Activated CD8-positive, alpha-beta memory T cell treated with anti-CD3 and anti-CD28 coated beads for 1 hour (primary cell): ENCODE data around the gene GABBR2.

Experiments used
- DNase-seq, 2 donors: peaks; one replicate each; pipeline ENCODE4 v3.0.0-alpha.2; 2020; ENCODE audit warnings: low read depth in 1 of 2; ENCODE audit errors: extremely low read depth in 1 of 2

GABBR2 gene

GRCh38 chr9:98551511-98552286 is 157.0 kb downstream of the GABBR2 start:
- DNase-seq = no peak

GRCh38 chr9:98550206-98550820 is 158.4 kb downstream of the GABBR2 start:
- DNase-seq = no peak

- no peak for DNase-seq
Observed at GRCh38 chr9:98549401-98549800, 159.3 kb downstream of the GABBR2 start.

GRCh38 chr9:98547606-98548005 is 161.1 kb downstream of the GABBR2 start:
- DNase-seq = no peak

DNA sequence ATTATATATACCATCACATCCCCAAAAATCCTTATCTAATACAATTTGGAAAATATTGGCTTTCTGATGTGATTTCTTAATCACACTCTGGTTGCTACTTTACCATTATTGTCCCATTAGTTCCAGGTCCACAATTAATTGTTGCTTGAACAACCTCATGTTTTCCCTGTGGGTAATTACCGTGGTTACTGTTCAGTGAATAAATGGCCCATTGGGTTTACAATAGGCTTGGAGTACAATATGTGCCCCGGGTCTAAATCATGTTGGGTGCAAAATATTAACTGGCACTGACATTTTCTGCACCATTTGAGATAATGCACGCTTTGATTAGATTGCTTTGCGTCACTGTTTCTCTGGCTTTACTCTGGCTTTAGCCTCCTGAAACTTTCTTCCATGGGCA is 163.7 kb downstream of the GABBR2 start:
- DNase-seq = no peak

DNA sequence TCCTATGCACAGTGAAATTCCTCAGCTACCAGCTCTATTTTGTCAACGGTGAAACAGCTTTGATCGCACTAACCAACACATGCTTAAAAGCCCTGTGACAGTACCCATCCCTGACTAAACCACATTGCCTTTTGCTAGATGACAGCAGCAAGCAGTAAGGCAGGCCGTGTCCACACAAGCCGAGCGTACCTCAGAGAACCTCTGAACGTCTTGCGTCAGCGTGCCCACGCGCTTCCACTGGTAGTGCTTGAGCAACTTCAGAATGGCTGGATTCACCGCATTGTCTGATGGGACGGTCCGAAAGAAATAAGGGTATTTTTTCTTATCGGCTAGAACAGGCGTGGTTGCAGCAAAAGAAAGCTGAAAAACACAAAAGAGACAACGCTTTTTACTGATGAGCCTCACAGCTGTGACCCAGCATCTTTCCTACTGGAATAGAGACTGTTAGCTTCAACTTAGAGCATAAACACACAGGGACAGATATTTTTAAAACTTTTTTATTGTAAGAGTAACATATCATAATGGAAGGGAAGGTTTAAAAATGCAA is 167.0 kb downstream of the GABBR2 start:
- DNase-seq = no peak

GRCh38 chr9:98540476-98540875 is 168.3 kb downstream of the GABBR2 start:
- DNase-seq = no peak

GRCh38 chr9:98539954-98540353 is 168.8 kb downstream of the GABBR2 start:
- no peak for DNase-seq

DNA sequence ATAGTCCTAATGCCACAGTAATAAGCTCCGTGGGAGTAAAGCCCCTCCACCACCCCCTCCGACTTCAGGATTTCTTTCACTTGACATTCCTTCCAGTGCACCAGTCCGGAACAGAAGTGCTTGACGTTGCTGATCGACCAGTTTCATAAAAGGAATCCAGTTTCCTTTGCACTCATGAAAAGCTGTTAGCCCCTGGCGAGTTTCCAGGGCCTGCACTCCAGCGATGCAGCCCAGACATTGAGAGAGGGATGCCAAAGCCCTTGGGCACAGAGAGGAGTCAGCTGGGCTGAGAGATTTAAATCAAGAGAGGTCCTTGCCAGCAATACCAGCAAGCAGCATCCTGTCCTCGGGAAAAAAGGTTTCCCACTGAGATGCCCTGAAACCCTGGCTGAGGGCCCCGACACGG is 170.1 kb downstream of the GABBR2 start:
- no peak for DNase-seq

- no peak for DNase-seq
Observed at GRCh38 chr9:98538203-98538602, 170.5 kb downstream of the GABBR2 start.

DNA sequence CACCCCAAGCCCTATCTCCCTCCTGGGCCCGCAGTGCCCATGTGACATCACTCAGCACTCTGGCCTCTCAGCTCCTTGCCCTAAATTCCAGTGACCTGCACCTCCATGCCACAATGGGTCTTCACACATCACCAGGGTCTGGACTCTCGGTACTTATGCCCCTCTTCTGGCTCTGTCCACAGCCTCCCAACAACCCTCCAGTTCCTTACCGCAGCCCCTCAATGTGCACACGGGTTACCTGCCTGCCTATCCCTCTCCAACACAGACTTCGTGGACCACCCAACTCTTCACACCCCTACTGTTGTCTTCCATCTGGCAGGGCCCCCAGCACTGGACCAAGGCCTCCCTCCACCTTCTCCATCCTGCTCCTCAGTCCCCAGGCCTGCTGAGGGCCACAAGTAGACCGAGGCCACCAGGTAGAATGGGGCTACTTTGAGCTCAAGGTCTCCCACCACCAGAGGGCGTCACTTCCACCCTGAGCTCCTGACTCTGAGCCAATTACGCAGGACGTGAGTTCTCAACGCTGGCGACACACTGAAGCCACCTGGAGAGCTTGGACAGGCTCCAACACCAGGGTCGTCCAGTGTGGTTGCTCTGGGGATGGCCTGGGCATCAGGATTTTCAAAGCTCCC is 172.1 kb downstream of the GABBR2 start:
- no peak for DNase-seq

DNA sequence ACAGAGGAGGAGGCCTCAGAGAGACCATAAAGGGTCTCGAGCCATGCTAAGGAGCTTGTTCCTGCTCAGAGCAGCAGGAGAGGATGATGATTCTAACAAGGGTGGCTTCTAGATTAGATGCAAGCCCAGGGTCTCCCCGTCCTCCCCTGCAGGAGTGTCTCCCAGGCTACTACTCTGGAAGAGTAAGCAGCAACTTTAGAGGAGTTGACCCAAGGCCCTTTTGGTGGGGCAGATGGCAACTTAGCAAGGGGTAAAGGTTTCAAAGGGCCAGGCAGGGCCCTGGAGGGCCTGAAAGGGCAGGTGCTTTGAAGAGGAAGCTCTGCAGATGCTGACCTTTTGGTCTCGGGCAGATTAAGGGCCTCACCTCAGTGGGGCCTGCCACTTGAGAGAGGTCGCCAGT is 174.9 kb downstream of the GABBR2 start:
- DNase-seq = no peak

GRCh38 chr9:98533132-98533531 is 175.6 kb downstream of the GABBR2 start:
- DNase-seq = no peak

GRCh38 chr9:98532574-98532973 is 176.2 kb downstream of the GABBR2 start:
- no peak for DNase-seq

DNA sequence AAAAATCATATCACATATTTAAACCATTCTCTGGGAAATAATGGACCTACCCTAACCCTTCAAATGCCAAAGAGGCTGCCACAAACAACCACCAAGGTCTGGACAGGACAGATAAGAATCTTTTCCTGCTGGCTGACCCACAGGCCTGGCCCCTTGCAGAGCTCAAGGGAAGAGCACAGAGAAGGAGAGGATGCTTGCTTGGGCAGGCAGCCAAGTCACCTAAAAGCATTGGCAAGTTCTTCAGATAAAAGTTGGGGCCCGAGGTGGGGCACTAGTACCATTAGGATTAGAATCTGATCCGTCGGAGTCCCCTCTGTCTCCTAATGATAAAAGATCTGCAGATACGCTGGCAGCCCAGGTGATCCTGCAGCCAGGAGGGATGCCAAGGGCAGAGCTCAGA is 176.6 kb downstream of the GABBR2 start:
- no peak for DNase-seq

DNA sequence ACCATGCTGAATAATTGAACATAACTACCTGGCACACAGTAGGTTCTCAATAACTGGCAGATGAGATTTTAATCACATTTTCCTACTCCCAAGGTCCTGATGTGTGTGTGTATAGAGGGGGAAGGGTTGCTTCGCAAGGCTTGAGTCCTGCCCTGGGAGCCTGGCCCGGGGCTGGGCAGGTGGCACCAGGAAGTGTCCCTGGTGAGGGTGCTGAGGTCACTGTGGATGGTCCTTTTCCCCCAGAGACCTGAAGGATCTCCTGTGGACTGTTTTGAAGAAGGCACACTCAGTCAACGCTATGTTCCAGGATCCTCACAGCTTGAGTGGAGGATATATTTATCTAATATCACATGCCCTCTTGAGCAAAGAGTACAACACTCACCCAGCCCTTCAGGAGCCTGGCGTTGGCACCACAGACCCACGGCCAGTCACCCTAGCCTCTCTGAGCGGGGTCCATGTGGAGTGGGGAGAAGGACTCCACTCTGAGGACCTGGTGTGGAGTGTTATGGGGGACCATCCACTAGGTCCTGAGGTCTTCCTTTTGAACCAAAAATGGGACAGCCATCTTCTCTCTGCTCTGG is 177.8 kb downstream of the GABBR2 start:
- no peak for DNase-seq

DNA sequence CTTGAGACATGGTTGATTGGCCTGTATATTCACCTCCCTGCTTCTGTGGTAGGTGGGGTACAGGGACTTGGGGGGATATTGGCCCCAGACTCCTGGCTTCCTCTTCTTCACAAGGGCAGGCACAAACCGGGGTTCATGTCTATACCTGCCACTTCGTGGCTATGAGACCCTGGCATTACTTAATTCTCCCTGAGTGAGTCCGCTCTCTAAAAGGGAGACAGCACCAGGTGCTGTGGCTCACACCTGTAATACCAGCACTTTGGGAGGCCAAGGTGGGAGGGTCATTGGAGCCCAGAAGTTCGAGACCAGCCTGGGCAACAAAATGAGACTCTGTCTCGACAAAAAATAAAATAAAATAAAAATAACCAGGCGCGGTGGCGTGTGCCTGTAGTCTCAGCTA is 178.5 kb downstream of the GABBR2 start:
- no peak for DNase-seq

DNA sequence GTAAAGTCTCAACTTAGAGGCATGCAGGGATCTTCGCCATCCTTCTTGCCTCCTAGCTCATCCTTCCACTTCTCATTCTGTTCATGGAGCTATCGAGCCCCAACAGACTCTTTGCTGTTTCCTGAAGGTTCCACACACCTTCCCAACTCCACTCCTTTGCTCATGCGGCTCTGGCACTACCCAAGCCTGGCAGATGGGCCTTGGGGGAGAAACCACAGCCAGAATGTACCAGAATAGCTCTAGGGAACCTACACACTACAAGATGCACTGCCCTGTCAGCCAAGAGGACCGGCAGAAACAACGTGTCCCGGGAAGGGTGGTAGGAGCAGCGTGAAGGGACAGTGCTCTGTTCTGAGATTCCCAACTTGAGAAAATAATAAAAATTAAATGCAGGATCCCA is 178.9 kb downstream of the GABBR2 start:
- no peak for DNase-seq

DNA sequence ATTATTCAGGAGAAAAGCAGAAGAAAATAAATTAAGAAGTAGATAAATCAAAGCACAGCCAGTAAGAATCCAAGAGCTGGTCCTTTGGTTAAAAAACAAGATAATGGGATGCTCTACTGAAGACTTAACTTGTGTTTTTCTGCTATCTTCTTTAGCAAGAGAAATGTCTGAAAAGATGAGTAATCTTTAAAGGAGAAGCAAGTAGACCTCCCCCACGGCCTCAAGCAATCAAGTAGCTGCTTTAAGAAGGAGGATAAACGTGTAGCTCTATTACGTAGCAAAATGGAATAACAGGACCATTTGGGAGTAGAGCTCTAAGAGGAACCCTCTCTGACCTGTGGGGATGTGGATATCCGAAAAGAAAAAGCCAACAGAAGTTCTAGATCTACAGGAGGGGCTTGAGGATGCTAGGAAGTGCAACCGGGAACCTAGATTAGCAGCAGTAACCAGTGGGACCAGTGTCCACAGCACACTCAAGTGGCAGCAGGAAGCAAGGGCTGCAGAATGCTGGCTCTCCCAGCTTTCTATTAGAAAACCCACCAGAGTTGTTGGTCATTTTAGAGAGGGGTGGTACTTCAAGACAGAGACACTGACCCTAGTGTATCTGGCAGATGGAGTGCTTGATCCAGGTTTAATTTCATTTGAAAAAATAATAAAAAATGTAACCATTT is 185.4 kb downstream of the GABBR2 start:
- DNase-seq = no peak

- DNase-seq = no peak
Observed at GRCh38 chr9:98522487-98522886, 186.2 kb downstream of the GABBR2 start.

DNA sequence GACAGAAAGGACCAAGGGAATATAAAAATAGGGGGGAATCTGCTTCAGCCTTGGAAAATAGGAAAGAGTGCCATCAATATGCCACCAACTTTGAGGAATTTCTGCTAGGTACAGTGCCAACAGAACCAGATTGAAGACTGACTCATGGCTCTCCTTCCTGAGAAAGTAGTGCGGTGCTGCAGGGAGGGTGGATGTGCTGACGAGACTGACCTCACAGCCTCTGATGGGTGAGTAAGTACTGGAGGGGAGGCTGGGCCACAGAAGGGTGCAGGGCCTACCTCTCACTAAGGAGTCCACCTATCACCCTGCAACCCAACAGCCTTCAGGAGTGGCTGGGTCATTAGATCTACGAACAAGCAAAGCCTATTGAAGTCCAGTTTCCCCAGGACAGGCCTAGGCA is 187.6 kb downstream of the GABBR2 start:
- no peak for DNase-seq
